Activated CD8-positive, alpha-beta T cell treated with anti-CD3 and anti-CD28 coated beads for 36 hours (primary cell): ENCODE measurements around the gene CHERP. TPM values are rescaled to one million over a fixed set of nuclear protein-coding genes. Genes with fewer than 3 reads are reported as not detected.

Experiments used
- ATAC-seq: fragments of 200-7000 bp; cut with Tn5 transposase; one replicate; pipeline ENCODE4 v1.10.0; 2021; ENCODE audit warnings: mild to moderate bottlenecking, moderate library complexity
- CTCF ChIA-PET: fragments of 350-600 bp; sonication (Branson Sonifier 250); formaldehyde crosslinking; loops from one replicate; lab custom pipeline; 2021; ENCODE audit warnings: antibody characterized with exemption; lab: Charles Lee
- POLR2A ChIA-PET: fragments of 350-600 bp; sonication (Branson Sonifier 250); formaldehyde crosslinking; loops from one replicate; lab custom pipeline; 2021; ENCODE audit warnings: antibody characterized with exemption; lab: Charles Lee
- DNase-seq: peaks from one replicate; pipeline ENCODE4 v3.0.0-alpha.2; 2020
- H3K27ac Mint-ChIP-seq: one replicate; pipeline ENCODE4 v1.8.0; 2021; ENCODE audit warnings: mild to moderate bottlenecking, mixed read lengths
- H3K27me3 Mint-ChIP-seq: one replicate; pipeline ENCODE4 v1.8.0; 2021; ENCODE audit warnings: mixed read lengths
- H3K36me3 Mint-ChIP-seq: one replicate; pipeline ENCODE4 v1.8.0; 2021; ENCODE audit warnings: low read depth, mixed read lengths
- H3K4me1 Mint-ChIP-seq: one replicate; pipeline ENCODE4 v1.8.0; 2021; ENCODE audit warnings: low read depth, mixed read lengths
- H3K4me3 Mint-ChIP-seq: one replicate; pipeline ENCODE4 v1.8.0; 2021; ENCODE audit warnings: mild to moderate bottlenecking, moderate library complexity, mixed read lengths
- H3K9me3 Mint-ChIP-seq: one replicate; pipeline ENCODE4 v1.8.0; 2021; ENCODE audit warnings: mixed read lengths
- CTCF ChIP-seq: fragments of 200-600 bp; IDR thresholded peaks from one replicate; pipeline ENCODE4 v1.8.0; 2022; ENCODE audit warnings: antibody characterized with exemption, mild to moderate bottlenecking
- intact Hi-C: fragments of 100-400 bp; cut with micrococcal nuclease; formaldehyde crosslinking; loops from one replicate; pipeline ENCODE4 v1.10.0; 2022
- total RNA-seq, 2 experiments: library from RNA; stranded (reverse); gene quantifications; one replicate each; pipeline ENCODE4 v1.2.3, GENCODE V29; 2021

CHERP gene
- total RNA-seq, 2 experiments from 2014 or later, result 57.5 to 59.6 TPM

DNA sequence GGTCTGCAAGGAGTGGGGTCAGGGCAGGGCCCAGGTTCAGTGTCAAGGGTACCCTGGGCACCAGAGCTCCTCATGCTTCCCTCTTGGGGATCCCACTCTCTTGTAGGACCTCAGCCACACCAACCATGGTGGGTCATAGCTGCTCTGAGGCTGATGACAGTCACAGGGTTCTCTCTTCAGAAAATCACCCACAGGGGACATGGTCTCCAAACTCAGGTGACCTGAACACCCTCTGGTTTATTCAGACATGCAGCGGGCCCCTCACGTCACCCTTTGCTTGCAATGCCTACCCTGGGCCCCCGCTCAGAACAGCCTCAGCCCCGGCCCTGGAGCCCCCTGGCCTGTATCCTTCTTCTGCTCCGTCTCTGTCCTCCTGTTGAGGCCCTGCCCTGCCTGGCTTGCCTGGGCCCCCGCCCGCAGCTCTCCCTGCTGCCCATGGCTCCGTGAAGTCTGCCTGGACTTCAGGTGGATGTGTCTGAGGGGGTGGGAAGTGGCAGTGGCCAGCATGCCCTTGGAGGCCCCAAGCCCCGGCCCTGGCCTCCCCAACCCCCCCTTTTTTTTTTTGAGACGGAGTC is 20.4 kb downstream of the CHERP start:
- H3K36me3 Mint-ChIP-seq, result peaks cover 44% of the 10 kb centered on the region
- DNase-seq (no peak), ATAC-seq (no peak)
- H3K4me1 Mint-ChIP-seq, result peaks cover 2% of the 10 kb centered on the region
- intact Hi-C loops, result no loop called here
- H3K27me3 Mint-ChIP-seq, result no peaks in the 10 kb centered on the region
- POLR2A ChIA-PET, result no interaction called here
- TF ChIP-seq CTCF, result no peak
- H3K9me3 Mint-ChIP-seq, result no peaks in the 10 kb centered on the region
- no peak overlapping the region for H3K27ac Mint-ChIP-seq
- no peak overlapping the region for H3K4me3 Mint-ChIP-seq
- CTCF ChIA-PET, result no interaction called here

DNA sequence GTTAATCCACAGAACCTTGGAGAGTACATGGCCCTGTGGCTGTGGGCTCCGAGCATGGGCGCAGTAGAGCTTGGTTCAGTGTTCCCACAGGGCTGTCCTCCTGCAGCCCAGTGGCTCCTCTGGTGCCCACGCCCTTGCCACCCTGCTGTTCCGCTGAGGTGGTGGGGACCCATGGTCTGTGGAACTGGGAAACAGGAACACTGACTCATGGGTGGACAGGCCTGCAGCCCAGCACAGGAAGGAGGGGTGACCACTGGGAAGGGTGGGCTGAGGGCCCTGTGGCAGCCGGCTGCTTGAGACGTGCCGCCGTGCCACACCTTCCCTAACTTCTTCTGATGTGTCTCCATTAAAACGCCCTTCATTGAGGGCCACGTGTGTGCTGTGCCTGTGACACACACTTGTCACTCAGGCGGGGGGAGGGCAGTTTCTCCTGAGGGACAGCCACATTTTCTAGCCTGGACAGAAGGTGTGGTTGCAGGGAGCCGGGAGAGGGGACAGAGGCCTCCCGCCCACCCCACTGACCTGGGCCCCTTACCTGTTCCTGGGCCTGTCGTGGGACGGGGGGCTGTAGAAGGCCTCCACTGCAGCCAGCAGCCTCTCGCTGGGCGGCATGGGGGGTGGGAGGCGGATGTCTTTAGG is 21.1 kb downstream of the CHERP start:
- no peaks in the 10 kb centered on the region for H3K27me3 Mint-ChIP-seq
- TF ChIP-seq CTCF, result no peak
- ATAC-seq (no peak), DNase-seq (no peak)
- ChIA-PET POLR2A (no interaction called here), CTCF (no interaction called here)
- no peak overlapping the region for H3K4me3 Mint-ChIP-seq
- peaks cover 41% of the 10 kb centered on the region for H3K36me3 Mint-ChIP-seq
- peaks cover 2% of the 10 kb centered on the region for H3K4me1 Mint-ChIP-seq
- intact Hi-C loops, result no loop called here
- H3K27ac Mint-ChIP-seq, result no peak overlapping the region
- no peaks in the 10 kb centered on the region for H3K9me3 Mint-ChIP-seq

- ChIA-PET POLR2A (no interaction called here), CTCF (no interaction called here)
- ATAC-seq (no peak), DNase-seq (no peak)
- Mint-ChIP-seq H3K9me3 (no peaks in the 10 kb centered on the region), H3K27ac (no peak overlapping the region), H3K27me3 (no peaks in the 10 kb centered on the region), H3K4me1 (peaks cover 2% of the 10 kb centered on the region), H3K36me3 (peaks cover 35% of the 10 kb centered on the region), H3K4me3 (no peak overlapping the region)
- intact Hi-C loops, result no loop called here
- no peak for TF ChIP-seq CTCF
Observed at GRCh38 chr19:16520074-16520973, 21.9 kb downstream of the CHERP start.

- no peak for ATAC-seq
- CTCF ChIA-PET, result no interaction called here
Observed at GRCh38 chr19:16519230-16519687, 23.0 kb downstream of the CHERP start.

More at GRCh38 chr19:16519230-16519687, 23.0 kb downstream of the CHERP start:
- no peak for DNase-seq
- Mint-ChIP-seq H3K27ac (no peak overlapping the region), H3K36me3 (peaks cover 34% of the 10 kb centered on the region), H3K4me1 (peaks cover 2% of the 10 kb centered on the region), H3K9me3 (no peaks in the 10 kb centered on the region), H3K4me3 (no peak overlapping the region), H3K27me3 (no peaks in the 10 kb centered on the region)
- intact Hi-C loops, result no loop called here
- POLR2A ChIA-PET, result no interaction called here
- no peak for TF ChIP-seq CTCF
